Femur (tissue), 1 donor: ENCODE data around the gene MUCL3.
A peak's percentile ranks its signal among the peaks of the same experiment; 100 is the strongest.
"Not testable (repeated sequence)": the region's sequence is repeated elsewhere in the genome, so short reads cannot be mapped to it uniquely, and the experiment has no call there.

Source experiments
- DNase-seq: peaks from one replicate; pipeline ENCODE4 v3.0.0-alpha.2; 2017

Gene MUCL3, protein sequence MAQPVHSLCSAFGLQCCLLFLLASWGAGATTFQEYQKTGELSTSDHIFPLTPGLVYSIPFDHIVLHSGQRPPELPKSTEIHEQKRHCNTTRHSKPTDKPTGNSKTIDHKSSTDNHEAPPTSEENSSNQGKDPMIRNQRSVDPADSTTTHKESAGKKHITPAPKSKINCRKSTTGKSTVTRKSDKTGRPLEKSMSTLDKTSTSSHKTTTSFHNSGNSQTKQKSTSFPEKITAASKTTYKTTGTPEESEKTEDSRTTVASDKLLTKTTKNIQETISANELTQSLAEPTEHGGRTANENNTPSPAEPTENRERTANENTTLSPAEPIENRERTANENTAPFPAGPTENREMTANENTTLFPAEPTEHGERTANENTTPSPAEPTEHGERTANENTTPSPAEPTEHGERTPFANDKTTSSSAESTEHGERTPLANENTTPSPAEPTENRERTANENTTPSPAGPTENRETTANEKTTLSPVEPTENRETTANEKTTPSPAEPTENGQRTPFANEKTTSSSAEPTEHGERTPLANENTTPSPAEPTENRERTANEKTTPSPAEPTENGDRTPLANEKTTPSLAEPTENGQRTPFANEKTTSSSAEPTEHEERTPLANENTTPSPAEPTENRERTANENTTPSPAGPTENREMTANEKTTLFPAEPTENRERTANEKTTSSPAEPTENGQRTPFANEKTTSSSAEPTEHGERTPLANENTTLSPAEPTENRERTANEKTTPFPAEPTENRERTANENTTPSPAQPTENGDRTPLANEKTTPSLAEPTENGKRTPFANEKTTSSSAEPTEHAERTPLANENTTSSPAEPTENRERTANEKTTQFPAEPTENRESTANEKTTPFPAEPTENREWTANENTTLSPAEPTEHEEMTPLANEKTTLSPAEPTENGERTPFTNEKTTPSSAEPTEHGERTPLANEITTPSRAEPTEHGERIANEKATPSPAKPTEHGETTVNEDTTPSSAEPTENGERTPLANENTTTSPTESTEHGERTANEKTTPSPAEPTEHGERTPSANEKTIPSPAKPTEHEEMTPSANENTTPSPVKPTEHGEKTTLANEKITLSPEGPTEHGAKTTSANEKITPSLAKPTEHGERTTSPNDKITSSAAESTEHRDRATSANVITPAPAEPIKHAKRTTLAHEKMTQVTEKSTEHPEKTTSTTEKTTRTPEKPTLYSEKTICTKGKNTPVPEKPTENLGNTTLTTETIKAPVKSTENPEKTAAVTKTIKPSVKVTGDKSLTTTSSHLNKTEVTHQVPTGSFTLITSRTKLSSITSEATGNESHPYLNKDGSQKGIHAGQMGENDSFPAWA (N-terminal part only)

DNA sequence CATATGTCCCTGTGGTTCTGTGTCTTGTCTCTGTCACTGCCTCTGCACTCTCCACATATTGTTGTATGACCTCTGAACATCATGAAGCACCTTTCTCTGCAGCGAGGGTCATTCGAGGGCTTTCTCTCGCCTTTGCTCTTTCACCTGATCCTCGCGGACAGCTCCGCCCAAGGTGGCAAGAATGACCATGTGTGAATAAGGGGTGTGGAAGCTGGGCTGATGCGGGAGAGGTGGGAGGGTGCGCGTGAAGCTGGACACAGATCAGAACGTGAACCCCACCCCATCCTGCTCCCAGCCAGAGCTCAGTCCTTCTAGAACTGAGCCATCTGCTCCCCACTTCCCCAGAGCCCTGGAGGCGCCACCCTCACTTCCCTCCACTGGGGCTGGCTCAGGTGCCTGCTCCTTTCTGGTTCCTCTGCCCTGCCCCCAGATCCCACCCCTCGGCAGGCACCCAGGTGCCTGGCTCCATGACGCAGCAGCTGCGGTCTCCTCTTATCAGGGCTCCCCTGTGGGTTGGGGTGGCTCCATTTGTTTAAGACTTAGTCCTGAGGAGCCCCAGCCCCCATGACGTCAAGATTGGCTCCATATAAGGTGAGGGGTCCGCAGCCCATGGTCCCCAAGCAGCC lies at the start of gene MUCL3:
MUCL3 (plus strand) TSS at position 613 of the 626 bp plus-strand sequence. CDS start 27 bp downstream, outside the sequence.
- DNase-seq = no peak

GRCh38 chr6:30891450-30891723 lies 49.4 kb upstream of the MUCL3 start:
- no peak for DNase-seq

GRCh38 chr6:30891816-30892538 lies 48.8 kb upstream of the MUCL3 start:
- DNase-seq = no peak

GRCh38 chr6:30893001-30893591 lies 47.7 kb upstream of the MUCL3 start:
- peak; percentile 8 for DNase-seq

GRCh38 chr6:30893666-30894065 lies 47.1 kb upstream of the MUCL3 start:
- no peak for DNase-seq

DNA sequence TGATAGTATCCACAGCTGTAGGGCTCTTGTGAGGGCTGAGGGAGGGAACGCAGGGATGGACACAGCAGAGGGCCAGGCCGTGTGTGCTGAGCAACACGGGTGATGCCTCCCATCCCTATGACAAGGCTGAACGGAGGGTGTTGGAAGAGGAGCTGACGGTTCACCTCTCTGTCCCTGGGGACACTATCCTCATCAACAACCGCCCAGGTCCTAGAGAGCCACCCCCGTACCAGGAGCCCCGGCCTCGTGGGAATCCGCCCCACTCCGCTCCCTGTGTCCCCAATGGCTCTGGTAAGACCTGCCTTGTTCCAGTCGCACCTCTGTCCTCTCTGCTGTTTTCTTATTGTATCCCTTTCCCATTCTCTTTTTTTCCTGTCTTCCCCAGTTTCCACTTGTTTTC lies 46.4 kb upstream of the MUCL3 start:
- DNase-seq = peak; percentile 8

- DNase-seq = no peak
Observed at GRCh38 chr6:30894935-30895334, 45.8 kb upstream of the MUCL3 start.

DNA sequence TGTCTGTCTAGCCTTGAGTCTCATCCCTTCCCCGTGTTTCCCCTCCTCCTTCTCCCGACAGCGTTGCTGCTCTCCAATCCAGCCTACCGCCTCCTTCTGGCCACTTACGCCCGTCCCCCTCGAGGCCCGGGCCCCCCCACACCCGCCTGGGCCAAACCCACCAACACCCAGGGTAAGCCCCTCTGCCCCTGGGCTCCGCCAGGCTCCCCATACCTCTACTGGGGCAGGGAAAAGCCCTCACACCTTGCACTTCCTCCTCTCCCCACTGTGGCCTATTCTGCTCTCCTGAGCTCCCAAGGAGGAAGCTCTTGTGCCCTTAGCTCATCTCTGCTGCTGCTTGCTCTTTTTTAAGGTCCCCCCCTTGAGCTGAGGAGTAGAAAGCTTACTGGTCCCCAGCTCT lies 45.4 kb upstream of the MUCL3 start:
- DNase-seq = no peak

DNA sequence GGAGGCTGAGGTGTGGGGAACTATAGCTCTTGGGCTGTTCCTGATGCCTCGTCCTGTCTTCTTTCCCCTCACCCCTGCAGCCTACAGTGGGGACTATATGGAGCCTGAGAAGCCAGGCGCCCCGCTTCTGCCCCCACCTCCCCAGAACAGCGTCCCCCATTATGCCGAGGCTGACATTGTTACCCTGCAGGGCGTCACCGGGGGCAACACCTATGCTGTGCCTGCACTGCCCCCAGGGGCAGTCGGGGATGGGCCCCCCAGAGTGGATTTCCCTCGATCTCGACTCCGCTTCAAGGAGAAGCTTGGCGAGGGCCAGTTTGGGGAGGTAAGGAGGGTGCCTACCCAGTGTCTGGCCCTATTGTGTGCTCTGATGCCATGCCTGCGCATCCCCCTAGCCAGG lies 44.2 kb upstream of the MUCL3 start:
- no peak for DNase-seq

GRCh38 chr6:30897882-30898281 lies 42.9 kb upstream of the MUCL3 start:
- DNase-seq = no peak

GRCh38 chr6:30898750-30899360 lies 41.9 kb upstream of the MUCL3 start:
- no peak for DNase-seq

GRCh38 chr6:30900863-30901417 lies 39.8 kb upstream of the MUCL3 start:
- DNase-seq = no peak

GRCh38 chr6:30901436-30901835 lies 39.3 kb upstream of the MUCL3 start:
- no peak for DNase-seq

GRCh38 chr6:30902196-30902595 lies 38.6 kb upstream of the MUCL3 start:
- DNase-seq = not testable (repeated sequence)

DNA sequence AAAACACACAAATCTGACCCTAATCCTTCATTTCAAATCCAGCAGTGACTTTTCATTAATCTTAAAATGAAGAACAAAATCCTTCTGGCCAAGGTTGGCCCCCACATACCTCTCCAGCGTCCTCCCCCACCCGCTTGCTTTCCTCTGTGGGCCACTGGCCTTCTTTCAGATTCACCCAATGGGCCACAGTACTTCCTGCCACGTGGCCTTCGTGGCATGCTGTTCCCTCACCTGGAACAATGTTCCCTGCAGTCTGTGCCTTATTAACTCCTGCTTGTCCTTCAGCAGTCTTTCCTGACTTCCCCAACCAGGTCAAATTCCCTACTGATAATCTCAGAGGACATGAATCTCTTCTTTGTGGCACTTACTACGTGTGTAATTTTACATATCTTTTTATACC lies 38.1 kb upstream of the MUCL3 start:
- no peak for DNase-seq

DNA sequence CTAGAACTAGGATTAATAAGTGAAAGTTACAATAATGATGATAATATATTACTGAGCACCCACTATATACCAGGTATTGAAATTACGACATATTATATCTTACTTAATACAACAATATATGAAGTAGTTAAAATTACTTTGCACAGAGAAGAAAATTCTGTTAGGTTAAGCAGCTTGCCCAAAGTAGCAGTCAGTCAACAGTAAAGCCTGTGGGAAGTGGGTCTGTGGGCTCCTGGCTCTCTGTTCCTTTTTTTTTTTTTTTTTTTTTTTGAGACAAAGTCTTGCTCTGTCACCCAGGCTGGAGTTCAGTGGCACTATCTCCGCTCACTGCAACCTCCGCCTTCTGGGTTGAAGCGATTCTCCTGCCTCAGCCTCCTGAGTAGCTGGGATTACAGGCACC lies 37.5 kb upstream of the MUCL3 start:
- no peak for DNase-seq

DNA sequence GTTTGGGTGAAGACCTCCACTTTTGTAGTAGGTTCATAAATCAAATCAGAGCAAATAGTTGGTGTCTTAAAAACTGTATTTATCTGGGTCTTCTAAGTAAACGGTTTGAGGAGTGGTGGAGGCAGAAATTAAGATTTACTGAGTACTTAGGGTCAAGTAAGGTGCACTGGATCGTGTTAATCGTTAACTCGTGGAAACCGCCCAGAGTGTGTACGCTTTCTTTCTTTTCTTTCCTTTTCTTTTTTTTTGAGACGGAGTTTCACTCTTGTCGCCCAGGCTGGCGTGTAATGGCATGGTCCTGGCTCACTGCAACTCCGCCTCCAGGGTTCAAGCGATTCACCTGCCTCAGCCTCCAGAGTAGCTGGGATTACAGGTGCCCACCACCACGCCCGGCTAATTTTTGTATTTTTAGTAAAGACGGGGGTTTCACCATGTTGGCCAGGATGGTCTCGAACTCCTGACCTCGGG lies 33.4 kb upstream of the MUCL3 start:
- not testable (repeated sequence) for DNase-seq

GRCh38 chr6:30907758-30908591 lies 32.8 kb upstream of the MUCL3 start, which contains the start of gene GTF2H4:
Gene GTF2H4, plus strand, starts transcription at chr6:30908207.
- DNase-seq = peak; percentile 98

- DNase-seq = no peak
Observed at GRCh38 chr6:30908700-30909099, 32.1 kb upstream of the MUCL3 start.

DNA sequence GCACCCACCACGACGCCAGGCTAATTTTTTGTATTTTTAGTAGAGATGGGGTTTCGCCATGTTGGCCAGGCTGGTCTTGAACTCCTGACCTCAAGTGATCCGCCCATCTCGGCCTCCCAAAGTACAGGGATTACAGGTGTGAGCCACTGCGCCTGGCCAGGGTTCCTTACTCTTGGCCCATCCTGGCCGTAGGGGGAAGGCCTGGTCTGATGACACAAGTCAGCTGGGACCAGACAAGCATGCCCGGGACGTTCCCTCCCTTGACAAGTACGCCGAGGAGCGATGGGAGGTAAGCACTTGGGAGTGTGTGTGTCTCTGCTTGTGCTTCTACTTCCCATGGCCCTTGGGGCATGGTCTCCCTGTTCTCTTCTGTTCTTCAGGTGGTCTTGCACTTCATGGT lies 30.3 kb upstream of the MUCL3 start:
- not testable (repeated sequence) for DNase-seq
